HK-2 (cell line): ENCODE results near the gene NOTCH4.
"Not testable (repeated sequence)": the region's sequence is repeated elsewhere in the genome, so short reads cannot be mapped to it uniquely, and the experiment has no call there.

Source experiments
- DNase-seq: peaks from one replicate; pipeline ENCODE4 v3.0.0-alpha.2; 2018; ENCODE audit not compliant: unreplicated experiment

NOTCH4 gene

DNA sequence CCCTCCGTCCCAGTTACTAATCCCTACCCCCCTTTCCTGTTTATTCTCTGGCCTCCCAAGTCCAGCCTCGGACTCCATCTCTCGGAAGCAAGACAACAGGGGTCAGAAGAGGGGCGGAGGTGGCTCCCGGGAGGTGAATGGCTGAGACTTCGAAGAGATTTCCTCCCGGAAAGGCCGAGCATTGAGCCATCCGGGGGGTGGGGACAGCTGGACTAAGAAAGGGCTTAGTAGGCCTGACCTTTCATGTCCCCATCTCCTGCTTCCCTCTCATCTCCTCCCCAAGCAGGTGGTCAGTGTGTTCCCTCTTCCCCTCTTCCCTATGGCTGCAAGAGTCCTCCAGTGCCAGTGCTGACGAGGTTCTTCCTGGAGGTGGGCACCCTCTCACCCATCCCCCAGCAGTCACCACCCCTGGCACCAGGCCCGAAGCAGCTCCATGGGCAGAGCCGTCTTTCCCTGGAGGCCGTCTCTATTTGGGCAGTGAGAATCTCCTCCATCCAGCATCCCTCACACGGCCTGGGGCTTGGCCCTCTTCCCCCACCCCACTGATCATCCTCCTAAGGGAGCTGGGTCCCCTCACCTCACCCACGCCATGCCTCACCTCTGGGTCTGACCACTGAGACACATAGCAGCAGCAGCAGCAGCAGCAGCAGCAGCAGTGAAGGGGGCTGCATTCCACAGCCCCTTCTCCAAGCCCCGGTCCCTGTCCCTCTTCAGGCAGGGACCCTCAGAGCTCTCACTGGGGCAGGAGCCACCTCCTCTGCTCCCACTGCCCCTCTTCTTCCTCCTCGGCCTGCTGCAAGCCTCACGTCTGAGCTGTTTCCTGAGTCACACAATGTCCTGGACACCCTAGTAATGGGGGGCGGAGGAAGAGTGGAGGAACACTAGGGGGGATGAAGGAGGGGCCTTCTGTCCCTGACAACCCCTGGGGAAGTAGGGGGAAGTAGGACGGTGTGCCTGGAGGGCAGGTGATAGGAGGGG lies at the start of gene NOTCH4:
Gene NOTCH4 (minus strand): TSS at position 810 of the 978 bp plus-strand sequence. CDS start 139 bp downstream, at position 671.
- no peak for DNase-seq

DNA sequence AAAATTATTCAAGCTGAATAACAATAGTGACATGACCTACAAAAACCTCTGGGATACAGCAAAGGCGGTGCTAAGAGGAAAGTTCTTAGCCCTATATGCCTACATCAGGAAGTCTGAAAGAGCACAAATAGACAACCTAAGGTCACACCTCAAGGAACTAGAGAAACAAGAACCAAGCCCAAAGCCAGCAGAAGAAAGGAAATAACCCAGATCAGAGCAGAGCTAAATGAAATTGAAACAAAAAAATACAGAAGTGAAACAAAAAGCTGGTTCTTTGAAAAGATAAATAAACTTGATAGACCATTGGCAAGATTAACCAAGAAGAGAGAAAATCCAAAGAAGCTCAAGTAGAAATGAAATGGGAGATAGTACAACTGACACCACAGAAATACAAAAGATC lies 47.6 kb upstream of the NOTCH4 start:
- DNase-seq = no peak

DNA sequence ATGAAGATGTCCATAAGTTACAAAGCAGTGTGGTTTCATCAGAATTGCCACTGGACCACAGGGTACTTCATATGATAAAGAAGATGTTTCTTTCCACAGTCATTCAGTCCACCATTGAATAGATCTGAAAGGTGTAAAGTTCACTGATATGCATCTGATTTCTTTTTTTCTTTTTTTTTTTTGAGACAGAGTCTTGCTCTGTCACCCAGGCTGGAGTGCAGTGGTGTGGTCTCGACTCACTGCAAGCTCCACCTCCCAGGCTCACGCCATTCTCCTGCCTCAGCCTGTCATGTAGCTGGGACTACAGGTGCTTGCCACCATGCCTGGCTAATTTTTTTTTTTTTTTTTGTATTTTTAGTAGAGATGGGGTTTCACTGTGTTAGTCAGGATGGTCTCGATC lies 44.6 kb upstream of the NOTCH4 start:
- not testable (repeated sequence) for DNase-seq

DNA sequence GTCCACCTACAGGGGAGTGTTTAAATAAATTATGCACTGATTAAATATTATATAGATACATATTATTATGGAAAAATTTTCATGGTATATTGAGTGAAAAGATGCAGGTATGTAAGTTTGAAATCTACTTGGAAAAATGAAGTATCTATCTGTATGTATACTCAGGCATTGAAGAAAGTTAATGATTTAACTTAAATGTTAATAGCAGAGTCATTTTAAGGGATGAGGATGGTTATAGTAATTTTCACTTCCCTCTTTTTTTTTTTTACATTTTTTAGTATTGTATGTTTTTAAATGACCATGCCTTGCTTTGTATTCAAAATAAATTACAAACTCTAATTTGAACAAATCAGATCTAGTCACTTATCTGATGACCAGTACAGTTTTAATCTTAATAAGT lies 43.2 kb upstream of the NOTCH4 start:
- no peak for DNase-seq

DNA sequence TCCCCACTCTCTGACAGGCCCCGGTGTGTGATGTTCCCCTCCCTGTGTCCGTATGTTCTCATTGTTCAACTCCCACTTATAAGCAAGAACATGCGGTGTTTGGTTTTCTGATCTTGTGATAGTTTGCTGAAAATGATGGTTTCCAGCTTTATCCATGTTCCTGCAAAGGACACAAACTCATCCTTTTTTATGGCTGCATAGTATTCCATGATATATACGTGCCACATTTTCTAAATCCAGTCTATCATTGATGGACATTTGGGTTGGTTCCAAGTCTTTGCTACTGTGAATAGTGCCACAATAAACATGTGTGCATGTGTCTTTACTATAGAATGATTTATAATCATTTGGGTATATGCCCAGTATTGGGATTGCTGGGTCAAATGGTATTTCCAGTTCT lies 33.4 kb upstream of the NOTCH4 start:
- DNase-seq = not testable (repeated sequence)

DNA sequence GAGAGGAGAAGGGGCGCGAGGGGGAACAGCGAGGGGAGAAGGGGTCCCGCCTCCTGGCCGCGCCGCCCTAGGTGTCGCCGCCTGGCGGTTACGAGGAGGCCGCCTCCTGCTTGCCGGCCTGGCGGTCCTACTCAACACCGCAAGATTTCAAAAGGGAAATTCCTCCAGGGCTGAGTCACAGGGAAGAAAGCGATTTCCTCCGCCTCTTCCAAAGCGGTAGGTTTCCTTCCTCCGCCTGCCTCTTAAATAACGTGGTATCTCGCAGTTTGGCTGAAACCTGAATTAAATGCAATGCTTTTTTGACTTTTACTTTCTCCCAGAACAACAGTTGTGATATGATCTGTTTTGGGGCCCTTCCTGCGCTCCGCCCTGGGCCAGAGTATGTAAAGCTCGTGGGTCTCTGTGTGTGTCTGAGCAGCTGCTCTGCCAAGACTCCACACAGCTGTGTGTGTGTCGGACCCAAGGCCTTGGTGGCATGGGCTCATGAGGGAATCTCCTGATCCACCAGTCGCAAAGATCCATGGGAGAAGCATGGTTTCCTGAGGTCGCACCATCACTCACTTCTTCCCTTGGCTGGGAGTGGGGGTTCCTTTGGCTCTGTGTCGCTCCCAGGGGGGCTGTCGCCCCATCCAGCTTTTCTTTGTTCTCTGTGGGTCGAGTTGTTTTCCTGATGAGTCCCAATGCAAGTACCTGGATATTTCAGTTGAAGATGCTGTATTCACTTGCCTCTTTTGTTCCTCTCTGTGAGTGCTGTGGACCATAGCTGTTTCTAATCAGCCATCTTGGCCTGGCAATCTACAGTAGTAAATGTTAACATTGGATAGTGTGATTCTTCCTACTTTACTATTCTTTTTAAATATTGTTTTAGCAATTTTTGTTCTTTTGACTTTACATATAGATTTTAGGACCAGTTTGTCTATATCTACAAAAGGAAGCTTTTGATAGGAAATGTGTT lies 31.6 kb upstream of the NOTCH4 start:
- DNase-seq = peak; percentile 79

DNA sequence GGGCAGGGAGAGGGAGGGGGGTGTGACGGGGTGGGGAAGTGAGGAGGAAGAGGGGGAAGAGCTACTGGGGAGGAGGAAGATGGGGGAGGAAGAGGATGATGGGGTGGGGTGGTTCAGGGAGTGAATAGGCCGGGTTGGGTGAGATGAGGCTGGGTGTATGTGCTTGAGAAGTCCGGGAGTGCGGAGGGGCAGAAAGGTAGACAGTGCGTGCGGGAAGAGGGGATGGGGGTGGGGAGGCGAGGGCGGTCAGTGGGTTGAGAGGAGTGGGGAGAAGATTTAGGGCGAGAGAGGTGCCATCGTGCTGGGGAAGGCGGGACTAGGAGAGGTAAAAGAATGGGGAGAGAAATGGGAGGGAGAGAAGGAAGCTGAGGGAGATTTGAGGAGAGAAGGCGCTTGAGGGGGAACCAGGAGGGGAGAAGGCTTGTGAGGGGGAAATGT lies 30.9 kb upstream of the NOTCH4 start:
- DNase-seq = no peak

DNA sequence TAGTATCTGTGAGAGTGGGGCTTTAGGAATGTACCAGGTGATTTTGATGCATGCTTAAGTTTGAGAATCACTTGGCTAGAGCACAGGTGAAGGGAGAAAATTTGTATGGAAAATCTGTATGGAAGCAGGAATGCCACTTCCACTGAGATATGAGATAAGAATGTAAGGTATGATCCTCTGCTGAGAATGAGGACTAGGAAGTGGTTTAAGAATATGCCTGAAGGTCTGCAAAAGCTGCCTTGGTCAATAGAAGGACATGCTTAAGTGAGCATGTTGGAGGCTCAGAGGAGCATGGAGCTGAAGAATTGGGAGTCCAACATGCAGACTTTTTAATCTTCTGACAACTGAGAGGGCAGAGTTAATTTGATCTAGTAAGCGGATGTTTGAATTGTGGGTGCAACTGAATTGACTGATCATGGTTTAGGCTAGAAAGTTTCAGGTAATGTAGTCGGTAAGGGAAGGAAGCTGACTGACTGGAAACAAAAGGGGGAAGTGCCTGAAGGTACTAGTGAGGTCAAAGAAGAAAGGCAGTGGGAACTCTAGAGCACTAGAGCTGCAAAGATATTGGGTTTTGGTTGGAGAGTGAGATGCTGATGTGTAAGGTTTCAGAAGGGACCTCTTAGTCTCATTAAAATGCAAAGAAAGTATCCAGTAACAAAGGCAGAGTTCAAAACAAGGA lies 28.6 kb upstream of the NOTCH4 start:
- DNase-seq = no peak

DNA sequence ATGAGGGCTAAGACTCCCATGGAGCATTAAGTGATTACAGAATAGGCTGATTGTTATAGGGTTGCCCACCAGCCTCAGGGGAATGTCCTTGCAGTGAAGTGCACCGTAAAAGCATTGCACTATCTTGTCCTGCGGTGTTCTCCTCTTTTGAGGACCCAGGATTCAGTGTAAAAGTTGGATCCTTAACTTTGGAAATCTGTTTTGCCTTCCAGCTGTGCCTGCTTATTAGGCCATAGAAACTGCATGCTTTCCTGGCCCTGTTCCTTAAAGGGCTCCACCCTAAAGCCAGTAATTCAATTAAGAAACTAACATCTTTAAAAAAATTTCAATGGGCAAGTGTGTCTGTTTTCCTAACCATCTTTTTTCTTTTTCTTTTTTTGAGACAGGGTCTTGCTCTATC lies 25.4 kb upstream of the NOTCH4 start:
- DNase-seq = no peak

DNA sequence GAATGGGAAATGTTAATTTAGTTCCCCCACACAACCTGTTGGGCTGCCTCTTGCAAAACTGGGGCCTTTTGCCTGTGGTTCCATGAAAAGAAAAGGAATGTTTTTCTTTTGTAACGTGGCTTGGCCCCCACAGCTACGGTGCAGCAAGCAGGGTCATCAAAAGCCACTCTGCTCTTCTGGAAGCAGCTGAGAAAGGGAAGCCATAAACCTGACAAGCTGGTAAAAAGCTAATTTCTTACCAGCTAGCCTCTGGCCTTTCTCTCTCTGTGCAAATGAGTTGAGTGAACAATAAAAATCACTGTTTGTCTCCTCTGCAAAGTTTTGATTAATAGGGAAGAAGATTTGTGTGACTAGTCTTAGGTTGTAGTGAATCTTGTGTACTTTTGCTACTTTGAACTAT lies 23.5 kb upstream of the NOTCH4 start:
- no peak for DNase-seq

DNA sequence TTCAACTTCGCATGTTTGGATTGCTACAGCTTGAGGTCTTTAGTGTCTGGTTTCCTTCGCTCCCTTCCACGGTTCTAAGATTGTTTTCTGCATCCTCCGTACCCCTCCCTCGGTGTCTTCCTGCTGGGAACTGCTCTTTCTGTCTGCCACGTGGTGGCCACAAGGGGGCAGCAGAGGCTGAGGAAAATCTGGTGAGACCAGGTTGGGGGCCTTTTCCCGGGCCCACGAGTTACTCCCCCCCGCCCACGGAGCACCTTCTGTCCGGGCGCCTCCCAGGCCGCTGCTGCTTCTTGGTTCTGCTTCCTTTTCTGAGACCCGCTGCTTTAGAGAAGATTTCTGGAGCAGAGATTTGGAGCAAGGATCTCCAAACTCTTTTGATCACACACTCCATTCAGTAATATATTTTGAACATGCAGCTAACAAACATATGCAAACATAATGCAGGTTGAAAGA lies 21.1 kb upstream of the NOTCH4 start:
- DNase-seq = peak; percentile 71

DNA sequence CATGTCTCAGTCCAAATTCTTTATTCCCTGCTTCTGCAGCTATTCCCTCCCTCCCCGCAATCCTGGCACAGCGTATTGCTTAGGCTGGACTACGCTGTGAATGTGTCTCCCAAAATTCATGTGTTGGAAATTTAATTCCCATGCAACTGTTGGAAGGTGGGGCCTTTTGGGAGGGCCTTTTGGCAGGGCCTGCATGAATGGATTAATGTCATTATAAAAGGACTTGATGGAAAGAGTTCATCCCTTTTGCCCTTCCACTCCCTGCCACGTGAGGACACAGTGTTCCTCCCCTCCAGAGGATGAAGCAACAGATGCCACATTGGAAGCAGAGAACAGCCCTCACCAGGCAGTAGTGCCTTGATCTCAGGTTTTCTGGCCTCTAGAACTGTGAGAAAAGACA lies 20.4 kb upstream of the NOTCH4 start:
- DNase-seq = no peak

DNA sequence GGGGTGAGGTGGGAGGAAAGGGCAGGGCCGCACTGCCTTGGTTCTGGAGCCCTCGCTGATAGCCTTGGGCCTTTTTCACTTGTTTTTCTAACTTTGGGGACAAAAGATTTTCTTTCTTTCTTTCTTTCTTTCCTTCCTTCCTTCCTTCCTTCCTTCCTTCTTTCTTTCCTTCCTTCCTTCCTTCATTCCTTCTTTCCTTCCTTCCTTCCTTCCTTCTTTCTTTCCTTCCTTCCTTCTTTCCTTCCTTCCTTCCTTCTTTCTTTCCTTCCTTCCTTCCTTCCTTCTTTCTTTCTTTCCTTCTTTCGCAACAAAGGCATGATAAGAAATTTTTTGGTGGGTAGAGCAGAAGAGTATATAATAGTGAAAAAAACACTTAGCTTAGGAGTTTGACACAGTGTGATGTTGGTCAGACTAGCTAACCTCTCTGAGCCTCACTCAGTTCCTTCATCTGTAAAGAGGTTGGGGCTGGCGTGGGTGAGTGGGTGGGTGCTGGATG lies 18.5 kb upstream of the NOTCH4 start:
- DNase-seq = not testable (repeated sequence)

DNA sequence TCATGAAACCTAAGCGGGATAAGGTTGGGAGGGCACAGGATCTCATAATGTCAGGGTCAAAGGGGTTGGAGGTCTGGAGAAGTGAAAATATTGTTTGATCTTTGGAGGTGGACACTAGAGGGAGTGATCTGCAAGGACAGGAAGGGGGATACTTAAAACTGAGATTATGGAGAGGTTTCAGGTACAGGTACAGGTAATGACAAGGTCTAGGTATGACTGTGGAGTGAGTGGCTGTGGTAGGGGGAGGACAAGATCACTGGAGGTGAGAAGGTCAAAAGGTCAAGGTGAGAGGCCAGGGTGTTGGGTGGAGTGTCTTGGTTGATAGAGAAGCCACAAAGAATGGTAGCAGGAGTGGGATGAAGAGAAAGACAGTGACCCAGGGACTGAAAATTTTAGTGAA lies 16.8 kb upstream of the NOTCH4 start:
- no peak for DNase-seq

DNA sequence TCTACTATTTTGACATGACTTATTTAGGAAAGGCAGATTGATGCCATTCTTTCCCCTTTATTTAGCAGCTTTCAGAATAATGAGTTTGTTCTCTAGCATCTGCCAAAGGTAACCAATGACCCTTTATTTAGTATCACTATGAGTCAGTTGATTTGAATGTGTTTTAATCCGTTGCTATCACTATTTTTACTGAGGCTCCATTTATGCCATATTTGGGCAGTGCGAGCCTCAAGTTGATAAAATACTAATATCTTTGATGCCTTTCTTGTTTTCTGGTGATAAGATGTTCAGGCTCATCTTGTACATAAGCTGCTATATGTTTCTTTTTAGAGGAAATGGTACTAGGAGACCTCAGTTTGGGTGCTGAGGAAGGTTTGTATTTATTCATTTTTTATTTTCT lies 15.6 kb upstream of the NOTCH4 start:
- DNase-seq = no peak

DNA sequence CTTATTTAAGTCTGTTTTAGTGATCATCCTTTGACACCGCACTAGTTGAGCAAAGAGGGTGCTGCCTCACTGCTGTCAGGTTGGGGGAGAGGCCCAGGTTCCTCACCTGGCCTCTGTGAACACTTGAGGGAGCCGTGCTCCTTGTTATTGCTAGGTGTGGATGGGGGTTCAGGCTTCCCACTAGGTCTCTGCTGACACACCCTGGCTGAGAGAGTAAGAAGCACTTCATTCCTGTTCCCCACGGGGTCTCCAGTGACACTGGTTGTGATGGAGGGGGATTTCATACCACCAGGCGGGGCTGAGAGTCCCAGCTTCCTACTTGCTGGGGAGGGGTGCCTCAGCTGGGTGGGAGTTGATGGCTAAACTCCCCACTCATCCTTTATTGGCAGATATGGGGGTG lies 11.1 kb upstream of the NOTCH4 start:
- DNase-seq = no peak

DNA sequence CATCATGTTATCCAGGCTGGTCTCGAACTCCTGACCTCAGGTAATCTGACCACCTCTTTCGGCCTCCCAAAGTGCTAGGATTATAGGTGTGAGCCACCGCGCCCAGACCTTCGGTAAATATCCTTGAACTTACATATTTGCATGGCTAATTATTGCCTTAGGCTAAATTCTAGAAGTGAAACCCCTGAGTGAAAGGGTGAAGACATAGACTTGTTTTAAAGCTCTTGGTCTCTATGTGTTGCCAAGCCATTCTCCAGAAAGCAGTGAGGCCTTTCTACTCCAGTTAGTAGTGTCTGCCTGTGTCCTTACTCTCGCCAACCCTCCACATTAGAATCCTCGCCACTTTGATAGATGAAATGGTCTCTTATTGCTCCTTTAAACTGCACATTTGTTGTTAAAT lies 2.6 kb upstream of the NOTCH4 start:
- DNase-seq = no peak

DNA sequence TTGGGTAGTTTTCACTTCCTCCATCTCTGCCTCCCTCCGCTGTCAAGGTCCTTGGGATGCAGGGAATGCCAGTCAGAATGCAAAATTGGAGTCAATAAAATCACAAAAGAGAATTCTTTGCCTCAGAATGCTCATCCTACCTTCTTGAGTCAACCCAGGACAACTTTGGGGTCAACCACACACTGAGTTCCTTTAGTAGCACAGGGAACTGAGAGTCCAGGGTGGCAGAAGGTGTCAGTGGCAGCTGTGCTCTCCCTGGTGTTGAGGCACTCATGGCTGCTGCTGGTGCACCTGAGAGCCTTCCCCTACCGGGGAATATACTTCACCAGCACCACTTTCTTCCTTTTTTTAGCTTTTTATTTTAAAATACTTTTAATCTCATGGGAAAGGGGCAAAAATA lies 829 bp upstream of the NOTCH4 start:
- no peak for DNase-seq

DNA sequence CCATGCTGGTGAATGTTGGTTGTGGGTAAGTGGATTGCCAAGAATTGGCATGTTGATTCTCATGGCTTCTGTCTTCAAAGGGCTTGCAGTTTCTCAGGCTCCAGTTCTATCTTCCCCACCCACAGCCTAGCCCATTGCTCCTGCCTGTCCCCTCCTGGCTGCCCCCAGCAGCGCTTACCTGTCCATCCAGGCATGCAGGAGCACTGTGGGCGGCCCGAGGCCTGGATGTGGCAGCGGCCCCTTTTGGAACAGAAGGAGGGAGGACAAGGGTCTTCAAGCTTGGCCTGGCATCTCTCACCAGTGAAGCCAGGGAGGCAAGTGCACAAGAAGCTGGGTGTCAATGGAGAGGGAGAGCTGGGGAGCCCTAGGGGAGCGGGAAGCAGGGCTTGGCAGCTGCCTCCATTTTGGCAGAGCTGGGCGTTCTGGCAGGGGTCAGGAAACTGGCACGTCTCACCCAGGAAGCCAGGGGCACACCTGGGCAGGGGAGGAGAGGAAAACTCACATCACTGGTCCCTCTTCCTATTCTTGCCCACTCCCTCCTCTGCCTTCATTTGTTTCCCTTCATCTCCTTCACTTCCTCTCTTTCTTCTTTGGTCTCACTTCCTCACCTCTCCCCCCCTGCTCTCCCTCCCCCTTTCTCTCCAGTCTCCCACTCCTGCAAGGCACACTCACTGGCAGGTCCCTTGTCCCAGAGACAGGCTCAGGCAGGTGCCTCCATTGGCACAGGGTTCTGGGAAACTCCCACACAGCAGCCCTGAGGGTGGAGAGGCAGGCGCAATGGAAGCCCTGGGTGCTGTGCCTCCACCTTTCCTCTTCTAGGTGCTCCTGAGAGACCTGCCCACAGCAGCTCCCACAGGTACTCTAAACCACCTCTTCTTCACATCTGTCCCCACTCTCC lies 1.3 kb downstream of the NOTCH4 start:
- DNase-seq = no peak

DNA sequence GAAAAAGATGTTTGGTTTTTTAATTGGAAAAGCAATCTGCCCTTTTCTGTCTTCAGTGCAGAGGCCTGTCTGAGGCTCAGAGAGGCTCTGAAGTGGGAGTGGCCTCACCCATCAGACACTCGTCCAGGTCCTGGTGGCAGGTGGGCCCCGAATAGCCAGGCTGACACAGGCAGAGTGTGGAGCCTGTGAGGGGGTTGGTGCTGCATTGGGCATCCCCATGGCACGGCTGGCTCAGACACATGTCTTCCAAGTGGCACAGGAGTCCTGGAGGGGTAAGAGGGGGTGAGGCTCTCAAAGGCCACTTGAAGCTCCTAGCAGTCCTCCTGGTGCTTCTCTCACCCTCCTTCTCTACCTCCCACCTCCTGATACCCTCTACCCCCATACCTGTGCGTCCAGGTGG lies 3.8 kb downstream of the NOTCH4 start:
- no peak for DNase-seq

DNA sequence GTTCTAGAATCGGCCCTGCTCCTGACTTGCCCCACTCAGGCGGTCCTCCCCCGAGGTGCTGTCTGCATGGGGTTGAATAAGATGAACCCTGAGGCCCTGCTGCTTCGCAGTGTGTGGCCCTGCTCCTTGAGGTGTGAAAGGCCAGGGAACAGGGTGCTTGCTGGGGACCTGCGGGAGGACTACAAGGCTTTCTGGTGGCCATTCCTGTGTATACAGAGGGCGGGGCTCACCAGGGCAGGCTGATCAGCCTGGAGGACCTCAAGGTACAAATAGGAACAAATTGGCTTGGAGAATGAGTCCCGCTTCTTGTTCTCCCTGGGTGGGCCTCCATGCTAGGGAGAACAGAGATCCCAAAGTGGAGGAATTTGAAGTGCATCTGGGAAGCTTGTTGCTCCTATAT lies 5.7 kb downstream of the NOTCH4 start:
- DNase-seq = no peak
